SK-N-SH (cell line): ENCODE results near the gene TEX101.

ENCODE experiments used
- EP300 ChIP-seq, 2 experiments: IDR thresholded peaks; 2 replicates each; pipeline versions ENCODE4 v1.4.0 to v1.6.1; 2012; ENCODE audit warnings: borderline replicate concordance in 1 of 2, low read depth in 1 of 2, low read length in 1 of 2
- EZH2phosphoT487 ChIP-seq: fragments of 200-600 bp; sonication (generic); IDR thresholded peaks from 2 replicates; pipeline ENCODE4 v1.6.1; 2017; ENCODE audit warnings: low read depth, mixed run types, mild to moderate bottlenecking, antibody characterized with exemption, moderate library complexity, borderline replicate concordance
- GATA2 ChIP-seq: sonication (generic); formaldehyde crosslinking; IDR thresholded peaks from 2 replicates; pipeline ENCODE4 v1.5.0; 2020; ENCODE audit warnings: mild to moderate bottlenecking, missing genetic modification reagents
- JUND ChIP-seq: IDR thresholded peaks from 2 replicates; pipeline ENCODE4 v1.4.0; 2012
- POLR2AphosphoS5 ChIP-seq: IDR thresholded peaks from 2 replicates; pipeline ENCODE4 v1.6.1; 2012; ENCODE audit warnings: low read depth, low read length
- RAD21 ChIP-seq: IDR thresholded peaks from 2 replicates; pipeline ENCODE4 v1.6.1; 2012; ENCODE audit warnings: mild to moderate bottlenecking, low read length
- RCOR1 ChIP-seq: fragments of 150-350 bp; IDR thresholded peaks from 2 replicates; pipeline ENCODE4 v1.6.1; 2017; ENCODE audit warnings: antibody characterized with exemption, low read length
- SMC3 ChIP-seq: IDR thresholded peaks from 2 replicates; pipeline ENCODE4 v1.6.1; 2012; ENCODE audit warnings: low read depth, low read length, improper control_type of control experiment
- USF2 ChIP-seq: fragments of 150-350 bp; IDR thresholded peaks from 2 replicates; pipeline ENCODE4 v1.6.1; 2017; ENCODE audit warnings: antibody characterized with exemption, low read length, low read depth, borderline replicate concordance
- TF ChIP-seq, protein P1 (sequence below): fragments of 200-600 bp; sonication (generic); IDR thresholded peaks from 2 replicates; pipeline ENCODE4 v1.6.1; 2017; ENCODE audit warnings: antibody characterized with exemption, mild to moderate bottlenecking, moderate library complexity
- TF ChIP-seq, protein P2 (sequence below): IDR thresholded peaks from 2 replicates; pipeline ENCODE4 v1.4.0; 2012; ENCODE audit warnings: low read depth, borderline replicate concordance

- TF ChIP-seq EP300 (IDR thresholded peaks at IDR 0.05; ENCODE audit: borderline replicate concordance in 1 of 2, low read depth in 1 of 2, low read length in 1 of 2) (no peak), USF2 (no peak), RCOR1 (no peak), SMC3 (no peak), JUND (no peak), RAD21 (no peak), POLR2AphosphoS5 (no peak), GATA2 (CRISPR knock-in tag) (no peak), EZH2phosphoT487 (no peak)
- TF ChIP-seq, protein P1, sequence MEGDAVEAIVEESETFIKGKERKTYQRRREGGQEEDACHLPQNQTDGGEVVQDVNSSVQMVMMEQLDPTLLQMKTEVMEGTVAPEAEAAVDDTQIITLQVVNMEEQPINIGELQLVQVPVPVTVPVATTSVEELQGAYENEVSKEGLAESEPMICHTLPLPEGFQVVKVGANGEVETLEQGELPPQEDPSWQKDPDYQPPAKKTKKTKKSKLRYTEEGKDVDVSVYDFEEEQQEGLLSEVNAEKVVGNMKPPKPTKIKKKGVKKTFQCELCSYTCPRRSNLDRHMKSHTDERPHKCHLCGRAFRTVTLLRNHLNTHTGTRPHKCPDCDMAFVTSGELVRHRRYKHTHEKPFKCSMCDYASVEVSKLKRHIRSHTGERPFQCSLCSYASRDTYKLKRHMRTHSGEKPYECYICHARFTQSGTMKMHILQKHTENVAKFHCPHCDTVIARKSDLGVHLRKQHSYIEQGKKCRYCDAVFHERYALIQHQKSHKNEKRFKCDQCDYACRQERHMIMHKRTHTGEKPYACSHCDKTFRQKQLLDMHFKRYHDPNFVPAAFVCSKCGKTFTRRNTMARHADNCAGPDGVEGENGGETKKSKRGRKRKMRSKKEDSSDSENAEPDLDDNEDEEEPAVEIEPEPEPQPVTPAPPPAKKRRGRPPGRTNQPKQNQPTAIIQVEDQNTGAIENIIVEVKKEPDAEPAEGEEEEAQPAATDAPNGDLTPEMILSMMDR, result no peak
- TF ChIP-seq, protein P2, sequence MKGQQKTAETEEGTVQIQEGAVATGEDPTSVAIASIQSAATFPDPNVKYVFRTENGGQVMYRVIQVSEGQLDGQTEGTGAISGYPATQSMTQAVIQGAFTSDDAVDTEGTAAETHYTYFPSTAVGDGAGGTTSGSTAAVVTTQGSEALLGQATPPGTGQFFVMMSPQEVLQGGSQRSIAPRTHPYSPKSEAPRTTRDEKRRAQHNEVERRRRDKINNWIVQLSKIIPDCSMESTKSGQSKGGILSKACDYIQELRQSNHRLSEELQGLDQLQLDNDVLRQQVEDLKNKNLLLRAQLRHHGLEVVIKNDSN, result no peak
Observed at GRCh38 chr19:43380771-43381386, 33.8 kb upstream of the TEX101 start.
